HG03439 (cell line): ENCODE results near the gene STEAP4.

ENCODE experiments used
- ATAC-seq: cut with Tn5 transposase; IDR thresholded peaks from one replicate; pipeline ENCODE4 v1.9.1; 2021; ENCODE audit warnings: mild to moderate bottlenecking, moderate library complexity; ENCODE audit not compliant: unreplicated experiment

Gene STEAP4

GRCh38 chr7:88314061-88314491, 7.4 kb upstream of the STEAP4 start:
- no peak for ATAC-seq

GRCh38 chr7:88312061-88312663, 5.5 kb upstream of the STEAP4 start:
- ATAC-seq: no peak

- no peak for ATAC-seq
Measured at GRCh38 chr7:88311675-88312036, 5.0 kb upstream of the STEAP4 start.

GRCh38 chr7:88310956-88311674, 4.4 kb upstream of the STEAP4 start:
- ATAC-seq: no peak

GRCh38 chr7:88309819-88310218, 3.1 kb upstream of the STEAP4 start:
- no peak for ATAC-seq

- no peak for ATAC-seq
Measured at GRCh38 chr7:88307823-88308222, 1.1 kb upstream of the STEAP4 start.

GRCh38 chr7:88307412-88307811, 718 bp upstream of the STEAP4 start:
- ATAC-seq: no peak

- no peak for ATAC-seq
Measured at GRCh38 chr7:88305044-88305443, 1.6 kb downstream of the STEAP4 start.

GRCh38 chr7:88302486-88302885, 4.2 kb downstream of the STEAP4 start:
- ATAC-seq: no peak

GRCh38 chr7:88301924-88302323, 4.8 kb downstream of the STEAP4 start:
- no peak for ATAC-seq

GRCh38 chr7:88300401-88300945, 6.2 kb downstream of the STEAP4 start:
- no peak for ATAC-seq

- ATAC-seq: no peak
Measured at GRCh38 chr7:88299126-88299525, 7.6 kb downstream of the STEAP4 start.

- ATAC-seq: no peak
Measured at GRCh38 chr7:88293866-88294265, 12.8 kb downstream of the STEAP4 start.

GRCh38 chr7:88291398-88292173, 15.1 kb downstream of the STEAP4 start:
- ATAC-seq: no peak

- ATAC-seq: no peak
Measured at GRCh38 chr7:88290491-88290890, 16.2 kb downstream of the STEAP4 start.

GRCh38 chr7:88289564-88290025, 17.1 kb downstream of the STEAP4 start:
- ATAC-seq: no peak

GRCh38 chr7:88281749-88282148, 24.9 kb downstream of the STEAP4 start:
- ATAC-seq: no peak

- ATAC-seq: no peak
Measured at GRCh38 chr7:88280801-88281200, 25.9 kb downstream of the STEAP4 start.

GRCh38 chr7:88279323-88279722, 27.4 kb downstream of the STEAP4 start:
- ATAC-seq: no peak

GRCh38 chr7:88278881-88279280, 27.8 kb downstream of the STEAP4 start:
- no peak for ATAC-seq

GRCh38 chr7:88276605-88277153, 30.0 kb downstream of the STEAP4 start:
- no peak for ATAC-seq
